B cell (primary cell): ENCODE data around the gene C7orf25.

ENCODE experiments used
- CTCF ChIP-seq: fragments of 200-600 bp; IDR thresholded peaks from one replicate; pipeline ENCODE4 v1.8.0; 2022; ENCODE audit warnings: antibody characterized with exemption, mild to moderate bottlenecking
- EZH2 ChIP-seq: IDR thresholded peaks from 2 replicates; pipeline ENCODE4 v1.6.1; 2012; ENCODE audit warnings: borderline replicate concordance, low read depth, mild to moderate bottlenecking, moderate library complexity, low read length; ENCODE audit not compliant: insufficient read depth, poor library complexity, severe bottlenecking

GRCh38 chr7:42952328-42952727 is 40.5 kb upstream of the C7orf25 start:
- TF ChIP-seq CTCF (no peak), EZH2 (no peak)
